SK-N-SH (cell line): ENCODE measurements around the gene SASH1. TPM values are rescaled to one million over a fixed set of nuclear protein-coding genes. Genes with fewer than 3 reads are reported as not detected.

Experiments used
- CTCF ChIA-PET: fragments of 300-600, 350-600 bp; formaldehyde crosslinking; extraction: SDS; loops from one replicate; lab custom pipeline; 2021; lab: Yijun Ruan, JAX
- POLR2A ChIA-PET: fragments of 350-600 bp; sonication (Branson Sonifier 250); formaldehyde crosslinking; extraction: SDS; loops from one replicate; lab custom pipeline; 2020; ENCODE audit warnings: antibody characterized with exemption, inconsistent platforms; lab: Yijun Ruan, JAX
- DNase-seq: peaks from one replicate; pipeline ENCODE4 v3.0.0; 2012
- H2AFZ ChIP-seq: fragments of 200-600 bp; sonication (generic); 2 replicates; pipeline ENCODE4 v1.8.1; 2016; ENCODE audit warnings: antibody characterized with exemption, mild to moderate bottlenecking, low read depth
- H3F3A ChIP-seq: fragments of 200-600 bp; sonication (generic); replicated peaks from 2 replicates; pipeline ENCODE3; 2016; ENCODE audit warnings: antibody characterized with exemption, mild to moderate bottlenecking; ENCODE audit not compliant: insufficient read depth
- H3K27ac ChIP-seq, 2 experiments: fragments of 200-500 bp in 1 of 2; fragments of 200-600 bp in 1 of 2; sonication (Bioruptor generic) in 1 of 2; sonication (generic), shearing (Covaris generic) in 1 of 2; 2 replicates each; pipeline versions ENCODE4 v1.5.1 to v1.6.1; 2014 to 2016; ENCODE audit warnings: low read depth in 2 of 2, inconsistent platforms in 1 of 2, low read length in 1 of 2, mild to moderate bottlenecking in 1 of 2, mixed read lengths in 1 of 2
- H3K27me3 ChIP-seq: fragments of 200-600 bp; sonication (generic), shearing (Covaris generic); 2 replicates; pipeline ENCODE4 v1.6.1; 2016; ENCODE audit warnings: mixed run types; ENCODE audit not compliant: insufficient read depth
- H3K36me3 ChIP-seq, 2 experiments: fragments of 200-500 bp in 1 of 2; fragments of 200-600 bp in 1 of 2; sonication (Bioruptor generic) in 1 of 2; sonication (generic) in 1 of 2; replicated peaks in 1 of 2; 2 replicates each; pipeline versions ENCODE3 to v1.5.1; 2014 to 2016; ENCODE audit warnings: low read length in 1 of 2, mild to moderate bottlenecking in 1 of 2; ENCODE audit not compliant: insufficient read depth in 2 of 2, control insufficient read depth in 1 of 2
- H3K4me1 ChIP-seq, 2 experiments: fragments of 200-500 bp in 1 of 2; fragments of 200-600 bp in 1 of 2; sonication (Bioruptor generic) in 1 of 2; sonication (generic), shearing (Covaris generic) in 1 of 2; 2 replicates each; pipeline versions ENCODE4 v1.5.1 to v1.6.1; 2014 to 2016; ENCODE audit warnings: low read depth in 1 of 2, low read length in 1 of 2, mixed run types in 1 of 2; ENCODE audit not compliant: insufficient read depth in 2 of 2, control insufficient read depth in 1 of 2
- H3K4me2 ChIP-seq: fragments of 200-600 bp; sonication (generic), shearing (Covaris generic); 2 replicates; pipeline ENCODE4 v1.6.1; 2017; ENCODE audit warnings: mixed run types
- H3K4me3 ChIP-seq, 2 experiments: fragments of 200-500 bp in 1 of 2; fragments of 200-600 bp in 1 of 2; sonication (Bioruptor generic) in 1 of 2; sonication (generic), shearing (Covaris generic) in 1 of 2; 2 replicates each; pipeline versions ENCODE4 v1.5.1 to v1.8.1; 2014 to 2016; ENCODE audit warnings: low read depth in 2 of 2, inconsistent platforms in 1 of 2, low read length in 1 of 2, mild to moderate bottlenecking in 1 of 2, mixed read lengths in 1 of 2, moderate library complexity in 1 of 2
- H3K79me2 ChIP-seq: fragments of 200-600 bp; sonication (generic); 2 replicates; pipeline ENCODE4 v1.8.1; 2017; ENCODE audit warnings: mild to moderate bottlenecking; ENCODE audit not compliant: insufficient read depth
- H3K9ac ChIP-seq: fragments of 200-600 bp; sonication (generic); 2 replicates; pipeline ENCODE4 v1.6.1; 2017; ENCODE audit warnings: mixed run types
- H3K9me2 ChIP-seq: fragments of 200-600 bp; sonication (generic); 2 replicates; pipeline ENCODE4 v1.6.1; 2017; ENCODE audit warnings: mixed run types
- H3K9me3 ChIP-seq: fragments of 200-600 bp; sonication (generic); 2 replicates; pipeline ENCODE4 v1.6.1; 2017; ENCODE audit warnings: mixed run types, mild to moderate bottlenecking, moderate library complexity
- H4K20me1 ChIP-seq: fragments of 200-600 bp; sonication (generic); 2 replicates; pipeline ENCODE4 v1.6.1; 2017; ENCODE audit warnings: mild to moderate bottlenecking, mixed run types; ENCODE audit not compliant: insufficient read depth
- CTCF ChIP-seq: fragments of 200-600 bp; sonication (generic); IDR thresholded peaks from 2 replicates; pipeline ENCODE4 v1.6.1; 2017; ENCODE audit warnings: antibody characterized with exemption, mild to moderate bottlenecking, moderate library complexity
- FOSL2 ChIP-seq: IDR thresholded peaks from 2 replicates; pipeline ENCODE4 v1.4.0; 2012; ENCODE audit warnings: low read depth, mild to moderate bottlenecking, moderate library complexity, borderline replicate concordance
- FOXJ3 ChIP-seq: sonication (generic); formaldehyde crosslinking; IDR thresholded peaks from 2 replicates; pipeline ENCODE4 v1.5.1; 2020; ENCODE audit warnings: mild to moderate bottlenecking, missing genetic modification reagents
- MXI1 ChIP-seq: IDR thresholded peaks from 2 replicates; pipeline ENCODE4 v1.6.1; 2012; ENCODE audit warnings: mild to moderate bottlenecking, low read depth, low read length, improper control_type of control experiment
- POLR2AphosphoS5 ChIP-seq: IDR thresholded peaks from 2 replicates; pipeline ENCODE4 v1.6.1; 2012; ENCODE audit warnings: low read depth, low read length
- RXRA ChIP-seq: IDR thresholded peaks from 2 replicates; pipeline ENCODE4 v1.4.0; 2012; ENCODE audit warnings: low read depth, mild to moderate bottlenecking, borderline replicate concordance
- SIN3A ChIP-seq: IDR thresholded peaks from 2 replicates; pipeline ENCODE4 v1.6.1; 2012; ENCODE audit warnings: low read depth, mild to moderate bottlenecking, low read length, moderate library complexity, borderline replicate concordance
- SMC3 ChIP-seq: IDR thresholded peaks from 2 replicates; pipeline ENCODE4 v1.6.1; 2012; ENCODE audit warnings: low read depth, low read length, improper control_type of control experiment
- USF1 ChIP-seq: IDR thresholded peaks from 2 replicates; pipeline ENCODE4 v1.4.0; 2012; ENCODE audit warnings: low read depth, borderline replicate concordance
- USF2 ChIP-seq: fragments of 150-350 bp; IDR thresholded peaks from 2 replicates; pipeline ENCODE4 v1.6.1; 2017; ENCODE audit warnings: antibody characterized with exemption, low read length, low read depth, borderline replicate concordance
- ZBTB33 ChIP-seq: IDR thresholded peaks from 2 replicates; pipeline ENCODE4 v1.4.0; 2012; ENCODE audit warnings: low read depth, borderline replicate concordance
- WGBS: methylation state at CpG from one replicate; pipeline ENCODE4 v1.1.6; 2017; ENCODE audit warnings: low lambda C conversion rate; 5-methylcytosine and 5-hydroxymethylcytosine counted together
- polyA plus RNA-seq, 3 experiments: library from polyadenylated mRNA; depleted of rRNA; stranded (reverse); fragments of >200 nt; gene quantifications; 2 replicates each; pipeline ENCODE4 v1.2.3, GENCODE V29; 2012

The SASH1 gene
- polyA plus RNA-seq, 1 of the 3 experiments (the other 2 are of a cell fraction), result 19.8 TPM

- CTCF ChIA-PET, result interaction anchor here (0.7 kb wide), 1 partner anchor 962 kb away, joined by 3 read pairs; no protein-coding TSS in a partner anchor
- H3K9me3 ChIP-seq, result no peaks in the 10 kb centered on the region
- H3F3A ChIP-seq, result peaks cover 51% of the 10 kb centered on the region
- peak overlapping the region; percentile 81 to 91 for H3K27ac ChIP-seq
- 47% methylated on average over 13 of the region's 13 CpGs for WGBS
- POLR2A ChIA-PET, result no interaction called here
- TF ChIP-seq POLR2AphosphoS5 (no peak), MXI1 (no peak), FOXJ3 (CRISPR knock-in tag) (no peak), SMC3 (no peak), CTCF (no peak), USF2 (no peak), SIN3A (no peak), FOSL2 (no peak), RXRA (no peak), USF1 (no peak), ZBTB33 (no peak)
- TF ChIP-seq, all 33 proteins: peak for 0
- peak overlapping the region; percentile 6; the same call in 1 of the 2 replicates for H3K9ac ChIP-seq
- DNase-seq, result no peak
- peaks cover 0 to 14% of the 10 kb centered on the region in 2 experiments for H3K36me3 ChIP-seq
- no peaks in the 10 kb centered on the region for H4K20me1 ChIP-seq
- H2AFZ ChIP-seq, result no peak overlapping the region
- H3K9me2 ChIP-seq, result no peaks in the 10 kb centered on the region
- H3K27me3 ChIP-seq, result no peaks in the 10 kb centered on the region
- no peak overlapping the region for H3K4me3 ChIP-seq
- peaks cover 0 to 28% of the 10 kb centered on the region in 2 experiments; a peak in 3 of 4 replicates for H3K4me1 ChIP-seq
- peaks cover 25% of the 10 kb centered on the region; the same call in 1 of the 2 replicates for H3K79me2 ChIP-seq
- peak overlapping the region; percentile 62; the same call in 1 of the 2 replicates for H3K4me2 ChIP-seq
These were observed 97.4 kb downstream of the SASH1 start for GRCh38 chr6:148440016-148440415.
